ENCODE data around the gene PLEKHS1. TPM values are rescaled to one million over a fixed set of nuclear protein-coding genes. Genes with fewer than 3 reads are reported as not detected.
"Not testable (repeated sequence)": the region's sequence is repeated elsewhere in the genome, so short reads cannot be mapped to it uniquely, and the experiment has no call there.

PLEKHS1 gene
- total RNA-seq, 1 donor from 2014 or later, result not detected

GRCh38 chr10:113764582-113764981, 13.1 kb downstream of the PLEKHS1 start:
- no peak overlapping the region for H3K4me3 ChIP-seq (ENCODE audit: low read depth, low read length)
- no peak for FAIRE-seq
- H3K27me3 ChIP-seq (ENCODE audit: control insufficient read depth, insufficient read depth, low read length), result no peaks in the 10 kb centered on the region
- TF ChIP-seq CTCF (IDR thresholded peaks at IDR 0.05; ENCODE audit: insufficient read depth, low read length, severe bottlenecking), result no peak
- DNase-seq (ENCODE audit: low read depth), result no peak
- H3K36me3 ChIP-seq (ENCODE audit: control insufficient read depth, insufficient read depth, low read length), result no peaks in the 10 kb centered on the region

GRCh38 chr10:113765910-113766309, 14.4 kb downstream of the PLEKHS1 start:
- no peak for TF ChIP-seq CTCF (IDR thresholded peaks at IDR 0.05; ENCODE audit: insufficient read depth, low read length, severe bottlenecking)
- DNase-seq (ENCODE audit: low read depth) (no peak), FAIRE-seq (no peak)
- no peak overlapping the region for H3K4me3 ChIP-seq (ENCODE audit: low read depth, low read length)
- no peaks in the 10 kb centered on the region for H3K36me3 ChIP-seq (ENCODE audit: control insufficient read depth, insufficient read depth, low read length)
- H3K27me3 ChIP-seq (ENCODE audit: control insufficient read depth, insufficient read depth, low read length), result peaks cover 3% of the 10 kb centered on the region

GRCh38 chr10:113767222-113767621, 15.7 kb downstream of the PLEKHS1 start:
- peaks cover 3% of the 10 kb centered on the region for H3K27me3 ChIP-seq (ENCODE audit: control insufficient read depth, insufficient read depth, low read length)
- FAIRE-seq, result no peak
- no peak overlapping the region for H3K4me3 ChIP-seq (ENCODE audit: low read depth, low read length)
- peak; percentile 12 for DNase-seq (ENCODE audit: low read depth)
- no peak for TF ChIP-seq CTCF (IDR thresholded peaks at IDR 0.05; ENCODE audit: insufficient read depth, low read length, severe bottlenecking)
- no peaks in the 10 kb centered on the region for H3K36me3 ChIP-seq (ENCODE audit: control insufficient read depth, insufficient read depth, low read length)

- no peak overlapping the region for H3K4me3 ChIP-seq (ENCODE audit: low read depth, low read length)
- H3K36me3 ChIP-seq (ENCODE audit: control insufficient read depth, insufficient read depth, low read length), result no peaks in the 10 kb centered on the region
- H3K27me3 ChIP-seq (ENCODE audit: control insufficient read depth, insufficient read depth, low read length), result peaks cover 3% of the 10 kb centered on the region
- FAIRE-seq, result no peak
- TF ChIP-seq CTCF (IDR thresholded peaks at IDR 0.05; ENCODE audit: insufficient read depth, low read length, severe bottlenecking), result no peak
- DNase-seq (ENCODE audit: low read depth), result no peak
Measured at GRCh38 chr10:113770346-113770745, 18.9 kb downstream of the PLEKHS1 start.

- FAIRE-seq; H3K27me3 ChIP-seq (ENCODE audit: control insufficient read depth, insufficient read depth, low read length): not testable (repeated sequence)
Measured at GRCh38 chr10:113771131-113771530, 19.6 kb downstream of the PLEKHS1 start.

GRCh38 chr10:113775686-113776294, 24.3 kb downstream of the PLEKHS1 start:
- Histone ChIP-seq H3K36me3 (ENCODE audit: control insufficient read depth, insufficient read depth, low read length) (no peaks in the 10 kb centered on the region), H3K4me3 (ENCODE audit: low read depth, low read length) (no peak overlapping the region), H3K27me3 (ENCODE audit: control insufficient read depth, insufficient read depth, low read length) (no peaks in the 10 kb centered on the region)
- TF ChIP-seq CTCF (IDR thresholded peaks at IDR 0.05; ENCODE audit: insufficient read depth, low read length, severe bottlenecking), result no peak
- FAIRE-seq (no peak), DNase-seq (ENCODE audit: low read depth) (no peak)

More at GRCh38 chr10:113771131-113771530, 19.6 kb downstream of the PLEKHS1 start:
- not testable (repeated sequence) for DNase-seq (ENCODE audit: low read depth); H3K4me3 ChIP-seq (ENCODE audit: low read depth, low read length); H3K36me3 ChIP-seq (ENCODE audit: control insufficient read depth, insufficient read depth, low read length)
